HG02884 (cell line): ENCODE measurements around the gene JAK3.

ENCODE experiments used
- ATAC-seq: cut with Tn5 transposase; IDR thresholded peaks from one replicate; pipeline ENCODE4 v1.9.1; 2021; ENCODE audit warnings: mild to moderate bottlenecking, moderate library complexity; ENCODE audit not compliant: unreplicated experiment

Gene JAK3

DNA sequence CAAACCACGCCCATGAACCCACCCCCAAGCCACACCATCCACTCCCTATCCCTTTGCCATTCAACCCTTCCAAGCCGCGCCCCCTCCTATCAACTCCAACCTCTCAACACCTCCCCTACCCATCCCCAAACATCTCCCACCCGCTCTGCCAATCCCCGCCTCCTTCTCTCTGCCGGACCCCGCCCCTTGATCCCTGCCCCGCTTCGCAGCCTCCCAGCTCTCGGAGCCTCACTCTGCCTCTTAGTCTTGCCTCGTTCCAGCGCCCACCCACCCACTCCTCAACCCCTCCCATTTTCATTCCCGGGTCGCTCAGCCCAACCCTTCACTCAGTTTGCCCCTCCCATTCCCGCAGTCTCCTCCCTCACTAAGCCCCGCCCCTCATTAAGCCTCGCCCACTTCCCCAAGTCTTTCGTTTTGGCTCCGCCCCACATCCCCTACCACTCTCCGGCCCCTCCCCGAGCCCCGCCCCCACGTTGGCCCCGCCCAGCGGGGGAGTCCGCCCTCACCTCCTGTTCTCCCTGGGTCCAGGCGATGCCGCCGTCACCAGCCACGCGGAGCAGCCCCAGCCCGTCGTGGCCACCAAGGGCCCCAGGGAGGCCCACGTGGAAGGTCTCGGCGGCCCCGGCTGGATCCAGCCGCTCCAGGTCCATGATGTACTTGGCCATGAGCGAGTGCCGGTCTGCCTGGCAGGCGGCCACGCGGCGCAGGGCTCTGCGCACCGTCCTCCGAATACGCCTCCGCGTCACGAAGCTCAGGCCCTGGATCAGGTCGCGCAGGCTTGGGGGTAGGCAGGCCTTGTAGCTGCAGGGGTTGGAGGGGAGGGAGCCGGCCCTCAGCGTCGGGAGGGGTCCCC, 5.7 kb downstream of the JAK3 start:
- ATAC-seq = no peak

DNA sequence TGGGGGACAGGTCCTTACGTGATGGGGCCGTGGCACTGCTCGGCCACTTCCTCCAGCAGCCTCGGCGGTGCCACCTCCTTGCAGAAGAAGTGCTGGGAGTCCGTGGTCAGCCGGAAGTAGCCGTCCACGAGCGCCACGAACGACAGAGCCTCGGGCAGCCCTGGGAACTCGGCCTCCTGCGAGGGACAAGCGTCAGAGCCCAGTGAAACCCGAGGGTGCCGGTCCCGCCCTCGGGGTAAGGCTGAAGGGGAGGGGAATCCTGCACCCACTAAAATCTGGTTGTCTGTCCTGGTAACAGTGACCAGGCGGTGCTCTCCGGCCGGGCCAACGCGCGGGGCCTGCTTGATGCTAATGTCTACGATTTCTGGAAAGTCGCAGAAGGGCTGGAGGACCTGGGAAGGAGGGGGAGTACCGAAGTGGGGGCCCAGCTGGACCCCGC, 6.4 kb downstream of the JAK3 start:
- ATAC-seq = no peak

DNA sequence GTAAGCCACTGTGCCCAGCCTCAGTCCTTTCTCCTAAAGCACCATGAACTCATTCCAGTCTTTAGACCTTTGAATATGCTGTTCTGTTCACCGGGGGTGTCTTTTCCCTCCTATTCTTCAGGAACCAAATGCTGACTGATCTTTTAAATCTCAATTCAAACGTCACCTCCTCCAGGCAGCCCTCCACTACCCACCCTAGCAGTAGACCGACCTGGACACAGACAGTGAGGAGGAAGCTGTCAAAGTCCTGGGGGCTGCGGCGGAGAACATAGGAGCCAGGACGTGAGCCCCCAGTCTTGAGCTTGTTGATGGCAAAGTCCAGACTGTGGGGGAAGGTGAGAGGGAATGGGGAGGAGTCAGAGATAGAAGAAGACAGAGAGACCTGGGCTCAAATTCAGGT, 7.8 kb downstream of the JAK3 start:
- no peak for ATAC-seq

DNA sequence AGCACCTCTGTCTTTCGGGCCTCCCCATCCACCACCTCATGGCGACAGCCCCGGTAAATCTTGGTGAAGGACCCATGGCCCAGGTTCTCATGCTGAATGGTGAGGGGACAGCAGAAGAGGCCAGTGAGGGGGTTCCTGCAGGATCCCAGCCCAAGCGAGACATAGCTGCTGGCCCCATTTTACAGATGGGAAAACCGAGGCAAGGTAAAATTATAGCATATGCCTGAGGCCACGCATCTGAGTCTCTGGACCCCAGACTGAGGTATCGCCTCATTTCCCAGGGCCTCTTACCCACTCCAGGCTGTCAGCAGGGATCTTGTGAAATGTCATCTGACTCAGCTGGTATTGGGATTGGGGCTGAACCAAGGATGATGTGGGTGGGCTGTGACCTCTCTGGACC, 9.8 kb downstream of the JAK3 start:
- no peak for ATAC-seq

DNA sequence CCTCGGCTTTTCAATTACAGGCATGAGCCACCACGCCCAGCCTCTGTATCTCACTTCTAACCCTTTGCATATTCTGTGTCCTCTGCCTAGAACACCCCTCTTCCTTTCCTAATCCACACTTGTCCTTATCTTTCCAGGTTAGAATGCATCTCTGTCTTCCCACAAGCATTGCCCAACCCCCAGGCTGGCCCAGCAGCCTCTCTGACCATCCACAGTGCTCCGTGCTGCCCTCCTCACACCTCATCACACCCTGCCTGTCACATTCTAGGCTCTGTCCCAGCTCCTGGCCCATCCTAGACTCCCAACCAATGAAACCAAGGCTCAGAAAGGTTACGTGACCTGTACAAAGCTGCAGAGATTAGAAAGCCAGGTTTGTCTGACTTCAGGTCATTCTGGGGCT, 11.3 kb downstream of the JAK3 start:
- no peak for ATAC-seq

DNA sequence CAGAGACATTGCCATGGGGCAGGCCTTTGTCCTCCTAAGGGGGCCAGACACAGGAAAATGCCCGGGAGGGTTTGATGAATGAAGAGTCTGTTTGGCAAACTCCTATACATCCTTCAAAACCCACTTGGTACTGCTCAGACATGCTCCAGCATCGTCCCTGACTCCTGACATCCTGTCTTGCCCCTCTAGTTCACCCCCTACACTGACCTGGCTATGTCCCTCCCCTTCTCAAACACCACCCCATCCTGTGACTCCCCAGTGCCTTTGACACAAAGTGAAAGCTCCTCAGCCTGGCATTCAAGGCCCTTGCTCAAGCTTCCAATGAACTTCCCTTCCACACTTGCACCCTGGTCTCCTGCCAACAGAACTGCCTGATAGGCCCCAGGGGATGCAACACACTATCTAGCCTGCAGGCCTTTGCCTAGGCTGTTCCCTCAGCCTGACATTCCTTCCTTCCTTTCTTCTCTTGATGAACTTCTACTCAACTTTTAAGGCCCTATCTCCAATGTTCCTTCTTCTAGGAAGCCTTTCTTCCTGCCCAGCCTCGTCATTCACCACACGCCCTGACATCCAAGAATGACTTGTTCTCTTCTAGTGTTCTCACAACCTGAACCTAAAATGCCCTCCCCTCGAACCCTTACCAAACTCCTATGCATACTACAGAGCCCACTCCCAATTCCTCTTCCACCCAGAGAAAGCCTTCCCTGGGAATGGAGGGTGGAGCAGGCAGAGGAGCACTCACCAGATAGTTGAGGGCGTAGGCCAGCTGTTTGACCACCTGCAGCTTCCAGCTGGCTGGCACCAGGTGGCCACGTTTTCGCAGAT, 12.4 kb downstream of the JAK3 start:
- no peak for ATAC-seq

DNA sequence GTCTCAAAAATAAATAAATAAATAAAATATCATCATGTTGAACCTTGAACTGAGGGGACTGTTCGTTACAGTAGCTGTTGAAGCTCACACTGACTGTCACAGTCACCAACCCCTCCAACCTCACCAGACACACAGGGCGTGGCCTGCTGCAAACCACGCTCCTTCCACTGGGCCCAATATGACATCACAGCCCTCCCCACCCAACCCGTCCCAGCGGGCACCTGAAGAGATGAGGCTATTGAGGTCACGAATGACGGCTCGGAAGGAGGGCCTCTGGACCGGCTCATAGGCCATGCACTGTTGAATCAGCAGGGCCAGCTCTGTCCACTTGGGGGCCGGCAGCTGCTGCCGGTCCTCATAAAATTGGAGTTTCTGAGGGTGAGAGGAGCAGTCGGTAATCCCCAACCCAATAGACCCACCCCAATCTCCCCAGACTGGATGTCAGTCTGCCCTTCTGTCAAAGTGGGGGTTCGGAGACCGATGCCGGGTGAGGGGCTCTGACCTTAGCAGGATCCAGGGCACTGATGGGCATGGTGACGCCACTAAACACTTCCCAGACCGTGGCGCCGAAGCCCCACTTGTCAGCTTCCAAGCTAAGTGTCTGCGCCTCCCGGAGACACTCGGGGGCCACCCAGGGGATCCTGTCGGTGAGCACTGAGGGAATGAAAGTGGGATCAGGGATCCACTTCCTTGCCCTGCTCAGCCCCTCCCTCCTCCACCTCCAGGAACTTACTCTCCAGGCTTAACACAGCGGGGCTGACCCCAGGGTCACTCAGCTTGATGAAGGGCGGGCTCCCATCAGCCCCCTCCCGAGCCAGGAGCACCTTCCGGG, 13.2 kb downstream of the JAK3 start:
- no peak for ATAC-seq

DNA sequence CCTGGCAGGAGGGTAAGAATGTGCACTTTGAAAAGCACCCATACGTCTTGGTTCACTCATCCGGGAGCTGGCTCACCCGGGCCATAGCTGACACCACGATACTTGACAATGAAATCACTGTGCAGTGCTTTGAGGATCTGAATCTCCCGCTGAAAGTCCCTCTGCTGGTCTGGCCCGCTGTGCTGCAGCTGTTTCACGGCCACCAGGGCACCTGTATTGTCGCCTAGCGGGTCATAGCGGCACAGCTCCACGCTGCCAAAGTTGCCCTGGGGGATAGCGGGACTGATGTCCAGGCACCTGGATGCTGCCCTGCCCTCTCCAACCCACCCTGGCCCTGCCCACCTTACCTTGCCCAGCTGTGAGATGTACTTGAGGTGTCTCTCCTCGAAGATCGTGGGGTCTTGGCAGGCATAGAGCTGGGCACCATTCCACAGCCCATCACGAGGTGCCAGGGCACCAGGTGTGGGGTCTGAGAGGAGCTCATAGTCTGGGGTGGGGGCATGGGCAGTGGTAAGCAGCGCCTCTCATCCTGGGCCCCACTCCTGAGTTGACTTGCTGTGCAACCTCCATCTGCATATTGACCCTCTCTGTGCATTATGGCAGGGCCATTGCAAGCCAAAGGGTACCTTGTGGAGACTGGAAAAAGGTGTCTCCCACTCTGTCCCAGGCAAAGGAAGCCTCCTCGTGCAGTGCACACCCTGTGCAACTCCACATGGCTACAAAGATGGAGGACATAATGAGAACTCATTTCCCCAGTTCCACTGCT, 15.2 kb downstream of the JAK3 start:
- no peak for ATAC-seq

DNA sequence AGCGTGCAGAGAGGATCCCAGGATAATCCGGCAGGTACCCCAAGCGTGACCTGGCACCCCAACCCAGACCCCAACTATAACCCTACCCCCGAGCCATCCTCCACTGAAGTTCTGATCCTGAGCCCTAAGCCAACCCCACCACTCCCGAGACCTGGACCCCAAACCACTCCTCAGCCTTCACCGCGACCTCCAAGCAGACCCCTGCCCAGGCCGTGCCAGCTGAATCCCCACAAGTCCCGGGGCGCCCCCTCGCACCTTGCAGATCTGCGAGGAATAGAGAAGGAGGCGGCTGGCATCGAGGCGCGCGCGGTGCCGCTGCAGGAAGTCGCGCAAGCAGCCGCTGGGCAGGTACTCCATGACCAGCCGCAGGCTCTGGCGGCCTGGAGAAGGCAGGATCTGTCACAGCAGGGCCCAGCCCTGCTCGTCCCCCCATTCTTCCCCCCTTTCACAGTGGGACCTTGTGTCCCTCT, 16.3 kb downstream of the JAK3 start:
- no peak for ATAC-seq

DNA sequence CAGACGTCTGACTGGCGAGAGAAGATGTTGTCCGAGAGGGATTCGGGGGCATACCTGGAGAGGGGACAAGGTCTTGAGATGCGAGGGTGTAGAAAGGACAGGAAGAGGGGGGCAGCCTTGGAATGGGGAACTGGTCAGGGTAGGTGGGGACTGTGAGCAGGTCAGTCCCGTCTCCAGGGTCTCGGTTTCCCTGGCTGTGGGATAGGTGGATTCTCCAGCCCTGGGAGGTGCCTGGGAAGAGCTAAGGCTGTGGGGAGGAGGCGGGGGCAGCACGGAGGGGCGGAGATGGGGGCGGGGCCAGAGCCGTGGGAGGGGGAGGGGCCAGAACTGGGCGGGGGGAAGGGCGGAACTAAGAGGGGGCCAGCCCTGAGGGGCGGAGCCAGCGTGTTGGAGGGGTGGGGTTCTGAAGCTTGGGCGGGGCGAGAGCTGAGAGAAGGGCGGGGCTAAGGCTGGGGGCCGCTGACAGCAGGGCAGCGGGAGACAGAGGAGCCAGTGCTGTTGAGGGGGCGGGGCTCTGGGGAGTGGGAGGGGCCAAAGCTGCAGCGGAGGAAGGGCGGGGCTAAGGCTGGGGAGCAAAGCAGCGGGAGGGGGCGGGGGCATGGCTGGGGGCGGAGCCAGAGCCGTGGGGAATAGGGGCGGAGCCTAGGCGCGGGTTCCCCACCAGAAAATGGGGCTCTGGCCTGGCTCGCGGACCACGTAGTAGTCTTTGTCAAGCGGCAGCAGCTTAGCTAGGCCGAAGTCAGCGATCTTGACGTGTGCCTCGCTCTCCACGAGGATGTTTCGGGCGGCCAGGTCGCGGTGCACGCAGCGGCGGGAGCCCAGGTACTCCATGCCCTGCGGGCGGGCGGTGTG, 17.0 kb downstream of the JAK3 start:
- ATAC-seq = no peak

DNA sequence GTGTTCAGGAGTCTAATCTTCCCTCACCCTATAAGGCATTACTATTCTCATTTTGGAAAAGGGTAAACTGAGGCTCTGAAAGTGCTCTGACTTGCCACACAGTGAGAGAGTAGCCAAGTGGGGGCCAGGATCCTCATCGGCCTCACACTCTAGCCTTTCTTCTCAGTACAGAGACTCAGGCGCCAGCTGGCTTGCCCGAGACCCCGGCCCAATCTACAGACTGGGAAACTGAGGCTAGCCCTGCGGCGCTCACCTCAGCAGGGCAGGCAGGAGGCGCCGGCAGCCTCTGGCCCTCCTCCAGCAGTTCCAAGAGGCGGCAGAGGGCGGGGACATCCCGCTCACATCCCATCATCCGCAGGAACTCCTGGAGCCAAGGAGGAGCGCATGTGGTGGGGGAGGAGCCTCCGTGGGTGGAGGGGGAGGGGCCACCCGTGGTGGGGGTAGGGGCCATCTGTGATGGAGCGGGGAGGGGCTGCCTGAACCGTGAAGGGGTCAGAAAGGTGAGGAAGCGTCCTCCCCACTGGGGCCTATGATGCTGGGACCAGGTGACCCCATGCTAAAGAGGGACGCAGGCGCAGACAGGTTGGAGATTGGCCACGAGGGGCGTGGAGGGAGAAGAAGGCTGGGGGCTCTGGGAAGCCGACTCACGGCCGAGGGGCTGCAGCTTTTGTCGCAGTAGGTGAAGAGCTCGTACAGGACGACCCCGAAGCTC, 17.8 kb downstream of the JAK3 start:
- ATAC-seq = no peak

DNA sequence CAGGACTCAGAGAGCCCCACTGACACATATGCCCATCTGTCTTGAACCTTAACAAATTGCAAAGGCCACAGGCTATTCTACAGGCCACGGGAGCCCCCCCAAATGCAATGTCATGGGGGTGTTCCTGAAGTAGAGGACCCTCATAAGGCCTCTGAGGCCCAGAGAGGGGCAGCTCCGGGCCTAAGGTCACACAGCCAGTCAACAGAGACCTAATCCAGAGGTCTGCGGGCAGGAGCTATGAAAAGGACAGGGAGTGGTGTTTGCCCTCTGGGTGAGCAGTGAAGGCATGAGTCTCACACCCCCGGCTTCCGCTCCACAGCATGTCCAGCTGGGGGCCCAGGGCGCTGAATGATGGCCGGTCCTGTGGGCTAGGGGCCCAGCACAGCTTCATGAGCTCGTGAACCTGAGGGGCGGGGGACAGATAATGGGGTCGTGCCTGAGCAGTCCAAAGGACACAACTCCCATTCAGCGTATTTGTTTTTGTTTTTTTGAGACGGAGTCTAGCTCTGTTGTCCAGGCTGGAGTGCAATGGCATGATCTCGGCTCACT, 21.2 kb downstream of the JAK3 start:
- ATAC-seq = no peak

DNA sequence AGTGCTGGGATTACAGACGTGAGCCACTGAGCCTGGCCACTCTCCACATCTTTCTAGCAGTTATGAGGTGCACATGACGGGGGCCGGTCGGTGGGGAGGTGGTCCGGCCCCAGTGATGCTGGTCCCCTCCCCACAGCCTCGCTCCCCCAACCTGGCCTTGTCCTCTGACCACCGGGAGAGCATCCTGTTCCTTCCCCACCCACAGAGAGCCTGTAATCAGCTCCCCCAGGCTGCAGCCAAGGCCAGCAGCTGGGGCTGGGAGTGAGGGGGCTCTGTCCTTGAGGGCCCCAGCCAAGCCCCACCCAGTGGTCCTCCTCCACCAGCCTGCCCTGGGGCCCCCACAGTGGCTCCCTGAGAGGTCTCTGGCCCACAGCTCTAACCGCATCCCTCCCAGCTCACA, 23.4 kb downstream of the JAK3 start:
- no peak for ATAC-seq

DNA sequence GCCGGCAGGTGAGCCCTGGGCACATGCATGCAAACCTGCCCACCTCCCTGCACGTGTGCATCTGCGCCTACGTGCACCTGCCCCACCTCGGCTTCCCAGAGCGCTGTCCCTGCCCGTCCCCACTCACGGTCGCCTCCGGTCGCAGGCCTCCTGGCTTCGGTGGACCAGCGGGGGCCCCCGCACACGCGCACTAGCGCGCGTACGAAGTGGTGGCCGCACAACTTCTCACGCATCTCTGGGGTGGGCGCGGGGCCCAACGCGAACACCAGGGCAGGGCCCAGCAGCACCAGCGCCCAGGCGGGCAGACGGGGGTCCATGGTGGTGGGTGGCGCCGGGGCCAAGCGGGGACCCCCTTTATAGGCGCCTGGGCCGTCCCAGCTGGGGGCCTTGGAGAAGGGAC, 26.6 kb downstream of the JAK3 start, which contains the start of gene INSL3:
INSL3 (minus strand) TSS at position 330 of the 400 bp plus-strand sequence; CDS start at position 317, 13 bp downstream.
- no peak for ATAC-seq

DNA sequence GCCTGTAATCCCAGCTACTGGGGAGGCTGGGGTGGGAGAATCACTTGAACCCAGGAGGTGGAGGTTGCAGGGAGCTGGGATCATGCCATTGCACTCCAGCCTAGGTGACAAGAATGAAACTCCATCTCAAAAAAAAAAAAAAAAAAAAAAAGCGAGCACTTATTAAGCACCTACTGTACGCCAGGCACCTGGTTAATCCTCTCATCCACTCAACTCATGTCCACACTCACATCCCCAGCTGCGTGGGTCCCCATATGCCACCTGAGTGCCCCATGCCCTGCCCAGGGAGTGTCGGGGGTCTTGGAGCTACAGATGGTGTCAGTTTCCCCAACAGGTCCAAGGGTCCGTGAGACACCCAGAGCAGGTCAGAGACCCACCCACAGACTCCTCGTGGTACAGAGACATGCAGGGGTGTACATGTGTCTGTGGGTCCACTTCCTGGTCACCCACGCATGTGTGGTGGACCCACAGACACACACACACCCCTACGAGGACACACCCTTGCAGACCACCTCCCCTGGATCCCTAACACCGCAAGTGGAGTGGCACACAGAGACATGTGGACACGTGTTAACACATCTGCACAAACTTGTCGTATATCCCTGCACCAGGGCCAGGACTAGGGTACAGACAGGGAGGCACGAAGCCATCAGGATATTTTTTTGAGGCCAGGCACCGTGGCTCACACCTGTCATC, 30.0 kb downstream of the JAK3 start:
- no peak for ATAC-seq

DNA sequence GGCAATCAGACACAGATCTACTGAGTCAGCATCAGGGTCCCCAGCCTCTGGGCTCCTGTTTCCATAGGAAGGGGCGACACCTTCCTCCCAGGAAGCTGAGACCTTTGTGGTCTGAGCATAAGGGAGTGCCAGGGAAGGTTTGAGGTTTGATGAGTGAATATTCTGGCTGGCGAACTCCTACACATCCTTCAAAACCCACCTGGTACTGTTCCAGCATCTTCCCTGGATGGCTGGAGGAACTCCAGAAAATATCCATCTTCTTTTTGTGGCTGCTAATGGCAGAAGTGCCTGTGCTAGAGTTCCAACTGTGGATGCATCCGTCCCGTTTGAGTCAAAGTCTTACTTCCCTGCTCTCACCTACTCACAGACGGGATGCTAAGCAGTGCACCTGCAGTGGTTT, 35.7 kb downstream of the JAK3 start:
- ATAC-seq = no peak

DNA sequence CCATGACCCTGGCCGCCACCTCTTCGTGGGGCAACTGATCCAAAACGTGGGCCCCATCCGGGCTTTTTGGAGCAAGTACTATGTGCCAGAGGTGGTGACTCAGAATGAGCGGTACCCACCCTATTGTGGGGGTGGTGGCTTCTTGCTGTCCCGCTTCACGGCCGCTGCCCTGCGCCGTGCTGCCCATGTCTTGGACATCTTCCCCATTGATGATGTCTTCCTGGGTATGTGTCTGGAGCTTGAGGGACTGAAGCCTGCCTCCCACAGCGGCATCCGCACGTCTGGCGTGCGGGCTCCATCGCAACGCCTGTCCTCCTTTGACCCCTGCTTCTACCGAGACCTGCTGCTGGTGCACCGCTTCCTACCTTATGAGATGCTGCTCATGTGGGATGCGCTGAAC, 36.1 kb downstream of the JAK3 start:
- no peak for ATAC-seq

DNA sequence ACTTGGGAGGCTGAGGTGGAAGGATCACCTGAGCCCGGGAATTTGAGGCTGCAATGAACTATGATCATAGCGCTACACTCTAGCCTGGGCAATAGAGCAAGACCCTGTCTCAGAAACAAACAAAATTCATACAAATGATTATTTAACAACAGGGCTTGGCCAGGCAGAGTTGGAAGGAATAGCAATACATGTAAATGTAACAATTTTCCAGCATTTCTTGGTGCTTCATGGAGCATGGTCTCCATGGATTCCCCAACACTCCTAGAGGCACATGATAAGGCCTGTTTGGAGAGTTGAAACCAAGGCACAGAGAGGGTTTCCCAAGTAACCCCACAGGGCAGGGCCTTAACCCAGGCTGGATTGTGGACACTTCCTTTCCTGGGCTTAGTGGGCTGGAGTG, 36.7 kb downstream of the JAK3 start:
- no peak for ATAC-seq
